Measurements from ENCODE around the gene PYGB. TPM values are rescaled to one million over a fixed set of nuclear protein-coding genes. Genes with fewer than 3 reads are reported as not detected.

PYGB gene
- total and polyA plus RNA-seq, 2 donors (not counting 1 experiment from before 2014, with no cell fraction given) = 22.5 to 30.6 TPM

DNA sequence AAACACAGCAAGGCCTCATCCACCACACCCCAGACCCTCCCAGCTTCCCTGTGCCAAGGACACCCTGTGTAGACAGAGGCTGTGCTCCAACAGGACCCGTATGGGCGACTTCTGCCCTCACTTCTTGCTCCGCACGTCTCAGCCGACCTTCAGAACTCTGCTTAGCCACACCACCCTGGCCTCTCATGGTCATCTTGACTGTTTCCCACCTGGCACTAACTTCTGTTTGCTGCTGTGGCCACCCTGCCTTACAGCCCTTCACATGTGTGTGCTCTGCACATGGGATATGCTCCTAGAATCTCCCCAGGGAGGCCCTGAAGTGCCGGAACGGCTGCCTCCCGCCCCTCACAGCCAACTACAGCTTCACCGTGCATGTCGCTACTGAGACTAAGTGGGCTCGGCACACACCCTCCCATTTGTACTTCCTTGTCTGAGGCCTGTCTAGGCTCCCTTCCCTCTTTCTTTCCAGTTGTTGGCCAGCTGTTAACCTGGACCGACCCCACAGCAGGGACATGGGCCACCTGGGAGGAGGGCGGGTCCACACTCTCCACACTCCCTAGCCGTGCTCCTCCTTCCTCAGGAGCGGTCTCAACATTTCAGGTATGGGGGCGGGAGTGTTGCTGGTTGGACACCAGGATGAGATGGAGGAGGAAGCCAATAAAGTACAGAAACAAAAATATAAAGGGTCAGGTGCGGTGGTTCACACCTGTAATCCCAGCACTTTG, 69.6 kb downstream of the PYGB start:
- Histone ChIP-seq H3K79me2 (ENCODE audit: control insufficient read depth, insufficient read depth, low read length) (no peaks in the 10 kb centered on the region), H4K20me1 (ENCODE audit: control insufficient read depth, insufficient read depth, low read length, poor library complexity, severe bottlenecking) (no peaks in the 10 kb centered on the region), H2AFZ (ENCODE audit: insufficient read depth, low read depth, low read length, poor library complexity, severe bottlenecking) (no peak overlapping the region), H3K27ac (ENCODE audit: low read length in 2 of 2) (no peak overlapping the region), H3K4me3 (ENCODE audit: control extremely low read depth in 1 of 5, extremely low read depth in 1 of 5, insufficient read depth in 1 of 5, low read depth in 2 of 5, low read length in 4 of 5) (no peak overlapping the region), H3K36me3 (replicated peaks in 1 of 2; ENCODE audit: control extremely low read depth in 1 of 2, control insufficient read depth in 1 of 2, extremely low read depth in 1 of 2, insufficient read depth in 2 of 2, low read length in 1 of 2) (peaks cover 0 to 4% of the 10 kb centered on the region in 2 experiments), H3K4me1 (ENCODE audit: control insufficient read depth in 2 of 2, insufficient read depth in 2 of 2, low read length in 2 of 2) (peaks cover 17 to 30% of the 10 kb centered on the region in 2 donors), H3K9me3 (ENCODE audit: control extremely low read depth in 1 of 3, control insufficient read depth in 2 of 3, insufficient read depth in 1 of 3, low read length in 2 of 3) (no peaks in the 10 kb centered on the region), H3K9ac (ENCODE audit: low read length) (no peak overlapping the region), H3K4me2 (replicated peaks; ENCODE audit: low read depth, low read length, poor library complexity, severe bottlenecking) (no peak overlapping the region), H3K27me3 (replicated peaks in 1 of 4; ENCODE audit: control extremely low read depth in 1 of 4, control insufficient read depth in 3 of 4, insufficient read depth in 4 of 4, low read length in 3 of 4) (no peaks in the 10 kb centered on the region)
- DNase-seq (no peak), ATAC-seq (ENCODE audit: low read depth) (no peak)
- ChIA-PET POLR2A (interaction anchor here (1.8 kb wide), 1 partner anchor 73 kb away, joined by 4 read pairs; the partner anchor contains the start of gene ABHD12), CTCF (interaction anchor here (1.2 to 2.0 kb wide), 2 partner anchors 24 to 73 kb away, joined by 8 to 11 read pairs; partner anchors contain the start of gene ABHD12)
- no peak overlapping the region for H3K4me3 Mint-ChIP-seq
- intact Hi-C loops (cut with micrococcal nuclease) = loop anchor here (2.0 to 10.0 kb wide), 2 partner anchors 73 to 307 kb away; partner anchors contain the start of genes ABHD12 and NANP
- H3K27ac Mint-ChIP-seq = peak overlapping the region; percentile 68
- WGBS (ENCODE audit: insufficient coverage) = 92% methylated on average over 12 of the region's 17 CpGs
- H3K9me3 Mint-ChIP-seq (ENCODE audit: insufficient read depth) = no peaks in the 10 kb centered on the region
- H3K27me3 Mint-ChIP-seq = no peaks in the 10 kb centered on the region
- peaks cover 30% of the 10 kb centered on the region for H3K4me1 Mint-ChIP-seq
- TF ChIP-seq, protein P1, sequence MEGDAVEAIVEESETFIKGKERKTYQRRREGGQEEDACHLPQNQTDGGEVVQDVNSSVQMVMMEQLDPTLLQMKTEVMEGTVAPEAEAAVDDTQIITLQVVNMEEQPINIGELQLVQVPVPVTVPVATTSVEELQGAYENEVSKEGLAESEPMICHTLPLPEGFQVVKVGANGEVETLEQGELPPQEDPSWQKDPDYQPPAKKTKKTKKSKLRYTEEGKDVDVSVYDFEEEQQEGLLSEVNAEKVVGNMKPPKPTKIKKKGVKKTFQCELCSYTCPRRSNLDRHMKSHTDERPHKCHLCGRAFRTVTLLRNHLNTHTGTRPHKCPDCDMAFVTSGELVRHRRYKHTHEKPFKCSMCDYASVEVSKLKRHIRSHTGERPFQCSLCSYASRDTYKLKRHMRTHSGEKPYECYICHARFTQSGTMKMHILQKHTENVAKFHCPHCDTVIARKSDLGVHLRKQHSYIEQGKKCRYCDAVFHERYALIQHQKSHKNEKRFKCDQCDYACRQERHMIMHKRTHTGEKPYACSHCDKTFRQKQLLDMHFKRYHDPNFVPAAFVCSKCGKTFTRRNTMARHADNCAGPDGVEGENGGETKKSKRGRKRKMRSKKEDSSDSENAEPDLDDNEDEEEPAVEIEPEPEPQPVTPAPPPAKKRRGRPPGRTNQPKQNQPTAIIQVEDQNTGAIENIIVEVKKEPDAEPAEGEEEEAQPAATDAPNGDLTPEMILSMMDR (IDR thresholded peaks at IDR 0.05) = no peak
- no peak for TF ChIP-seq EZH2 (IDR thresholded peaks at IDR 0.05; ENCODE audit: borderline replicate concordance, insufficient read depth, low read depth, low read length, poor library complexity, severe bottlenecking)

Measured in B cell (primary cell).